ENCODE results near the gene SNRNP35.
"Not testable (repeated sequence)": the region's sequence is repeated elsewhere in the genome, so short reads cannot be mapped to it uniquely, and the experiment has no call there.

SNRNP35 gene

GRCh38 chr12:123488539-123489230, 30.7 kb downstream of the SNRNP35 start:
- no peak for DNase-seq (ENCODE audit: low read depth in 2 of 2)

DNA sequence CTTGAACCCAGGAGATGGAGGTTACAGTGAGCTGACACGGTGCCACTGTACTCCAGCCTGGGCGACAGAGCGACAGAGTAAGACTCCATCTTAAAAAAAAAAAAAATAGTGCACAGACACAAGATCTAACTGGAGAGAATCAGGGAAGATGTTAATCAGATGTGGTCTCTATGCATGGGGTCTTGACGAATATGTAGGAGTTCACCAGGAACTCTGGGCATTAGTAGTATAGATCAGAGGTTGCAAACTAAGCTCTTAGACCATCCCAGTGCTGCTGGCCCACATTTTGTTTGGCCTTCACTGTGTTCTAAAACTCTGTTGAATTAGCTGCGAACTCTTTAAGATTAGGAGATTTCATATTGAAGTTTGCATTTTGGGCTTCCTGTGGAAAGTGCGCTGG, 31.6 kb downstream of the SNRNP35 start:
- no peak for DNase-seq (ENCODE audit: low read depth in 2 of 2)

DNA sequence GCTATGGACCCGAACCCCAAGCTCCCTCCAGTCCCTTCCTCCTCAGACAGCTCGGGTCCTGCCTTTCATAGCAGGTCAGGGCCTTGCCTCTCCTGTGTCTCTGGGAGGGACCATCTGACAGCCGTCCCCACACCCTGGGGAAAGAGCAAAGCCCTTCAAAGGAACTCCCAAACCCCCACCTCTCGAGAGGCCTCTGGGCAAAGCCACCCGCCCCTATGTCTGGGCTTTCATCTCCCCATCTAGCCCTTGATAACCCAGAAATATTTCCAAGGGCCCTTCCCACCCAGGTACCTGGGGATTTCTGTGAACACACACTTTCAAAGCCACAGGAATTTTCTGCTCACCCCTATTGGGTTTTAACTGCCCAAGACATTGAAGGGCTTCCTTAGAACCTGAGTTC, 32.1 kb downstream of the SNRNP35 start:
- DNase-seq (ENCODE audit: low read depth in 2 of 2) = no peak

- no peak for DNase-seq (ENCODE audit: low read depth in 2 of 2)
Observed at GRCh38 chr12:123491056-123491455, 33.1 kb downstream of the SNRNP35 start.

DNA sequence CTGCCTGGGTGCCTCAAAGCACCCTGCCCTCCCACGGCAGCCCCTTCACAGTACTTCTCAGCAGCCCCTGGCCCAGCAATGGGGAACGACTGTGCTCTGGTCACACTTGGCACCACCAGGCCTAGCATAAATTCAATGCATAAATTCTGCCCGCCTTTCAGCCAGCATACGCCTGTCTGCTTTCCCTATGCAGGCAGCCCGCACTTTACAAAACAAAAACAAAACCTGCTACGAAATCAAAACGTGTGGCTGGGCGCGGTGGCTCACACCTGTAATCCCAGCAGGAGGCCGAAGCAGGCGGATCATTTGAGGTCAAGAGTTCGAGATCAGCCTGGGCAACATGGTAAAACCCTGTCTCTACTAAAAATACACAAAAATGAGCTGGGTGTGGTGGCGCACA, 33.5 kb downstream of the SNRNP35 start:
- no peak for DNase-seq (ENCODE audit: low read depth in 2 of 2)

GRCh38 chr12:123492339-123493039, 34.5 kb downstream of the SNRNP35 start:
- not testable (repeated sequence) for DNase-seq (ENCODE audit: low read depth in 2 of 2)

DNA sequence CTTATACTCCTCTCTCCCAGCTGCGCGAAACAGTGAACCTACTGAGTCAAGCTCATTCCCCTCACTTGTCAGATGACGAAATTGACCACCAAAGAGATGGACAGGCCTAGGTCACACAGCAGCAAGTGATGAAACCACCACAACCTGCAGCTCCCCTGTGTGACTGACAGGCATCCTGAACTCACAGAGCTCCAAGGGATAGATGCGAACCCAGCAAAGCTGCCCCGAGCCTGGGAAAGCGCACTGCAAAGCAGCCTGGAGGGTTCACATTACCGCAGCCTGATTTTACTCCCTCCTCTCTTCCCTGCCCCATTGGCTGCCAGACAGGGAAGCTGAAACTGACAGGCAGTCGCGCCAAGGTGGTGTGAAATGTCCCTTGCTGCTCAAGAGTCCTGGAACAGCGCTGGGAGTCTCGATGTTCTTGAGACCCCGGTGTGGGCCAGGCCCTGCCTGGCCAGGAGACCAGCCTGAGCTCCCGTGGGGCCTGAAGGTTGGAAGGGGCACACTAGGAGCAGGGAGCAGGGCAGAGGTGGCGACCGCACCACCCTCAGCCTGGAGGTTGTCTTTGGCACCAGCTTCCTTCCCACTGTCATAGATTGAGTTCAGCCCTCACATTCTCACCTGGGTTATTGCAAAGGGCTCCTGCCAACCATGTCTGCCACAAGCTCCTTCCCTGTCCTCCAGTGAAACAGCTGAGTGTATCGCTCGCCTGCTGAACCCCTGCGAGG, 36.3 kb downstream of the SNRNP35 start:
- DNase-seq (ENCODE audit: low read depth in 2 of 2) = no peak

- no peak for DNase-seq (ENCODE audit: low read depth in 2 of 2)
Observed at GRCh38 chr12:123497065-123497464, 39.1 kb downstream of the SNRNP35 start.

- no peak for DNase-seq (ENCODE audit: low read depth in 2 of 2)
Observed at GRCh38 chr12:123498126-123498825, 40.3 kb downstream of the SNRNP35 start.

GRCh38 chr12:123499332-123499731, 41.4 kb downstream of the SNRNP35 start:
- no peak for DNase-seq (ENCODE audit: low read depth in 2 of 2)

DNA sequence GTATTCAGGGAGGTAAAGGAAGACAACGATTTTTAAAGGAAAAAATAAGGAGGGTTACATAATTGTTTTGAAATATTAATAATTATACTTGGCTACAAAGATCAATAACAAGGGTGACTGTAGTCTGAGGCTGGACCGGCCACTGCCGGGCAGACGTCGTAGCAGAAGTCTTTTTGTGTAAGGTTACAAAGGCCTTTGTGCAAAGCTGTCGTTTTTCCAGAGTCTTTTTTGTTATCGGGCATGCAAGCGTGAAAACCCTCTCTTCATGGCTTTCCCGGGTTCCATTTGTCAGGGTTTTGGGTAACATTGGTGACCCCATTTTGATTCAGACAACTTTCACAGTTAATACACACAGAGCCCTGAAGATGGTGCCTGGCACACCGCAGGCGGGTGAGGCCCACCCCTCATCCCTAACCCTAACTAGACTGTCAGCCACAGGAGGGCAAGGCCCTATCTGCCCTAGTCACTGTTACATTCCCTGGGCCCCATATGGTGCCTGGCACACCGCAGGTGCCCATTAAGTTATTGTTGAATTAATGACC, 44.3 kb downstream of the SNRNP35 start:
- DNase-seq (ENCODE audit: low read depth in 2 of 2) = no peak

GRCh38 chr12:123506059-123506842, 48.3 kb downstream of the SNRNP35 start:
- DNase-seq (ENCODE audit: low read depth in 2 of 2) = no peak

DNA sequence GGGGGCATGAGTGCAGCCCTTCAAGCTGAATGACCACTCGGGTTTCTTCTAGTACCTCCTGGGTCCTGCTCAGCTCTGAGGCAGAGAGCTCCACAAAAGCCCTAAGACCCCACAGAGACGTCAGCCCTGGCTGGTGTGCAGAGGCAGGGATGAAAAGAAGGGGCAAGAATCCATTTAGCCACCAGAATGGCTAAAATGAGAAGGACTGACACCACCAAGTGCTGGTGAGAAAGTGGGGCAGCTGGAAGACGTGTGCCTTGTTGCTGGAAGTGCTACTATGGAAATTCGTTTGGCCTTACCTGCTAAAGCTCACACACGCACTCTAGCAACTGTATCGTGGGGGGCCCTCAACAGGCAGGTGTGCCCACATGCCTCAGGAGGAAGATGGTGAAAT, 48.9 kb downstream of the SNRNP35 start:
- no peak for DNase-seq (ENCODE audit: low read depth in 2 of 2)

DNA sequence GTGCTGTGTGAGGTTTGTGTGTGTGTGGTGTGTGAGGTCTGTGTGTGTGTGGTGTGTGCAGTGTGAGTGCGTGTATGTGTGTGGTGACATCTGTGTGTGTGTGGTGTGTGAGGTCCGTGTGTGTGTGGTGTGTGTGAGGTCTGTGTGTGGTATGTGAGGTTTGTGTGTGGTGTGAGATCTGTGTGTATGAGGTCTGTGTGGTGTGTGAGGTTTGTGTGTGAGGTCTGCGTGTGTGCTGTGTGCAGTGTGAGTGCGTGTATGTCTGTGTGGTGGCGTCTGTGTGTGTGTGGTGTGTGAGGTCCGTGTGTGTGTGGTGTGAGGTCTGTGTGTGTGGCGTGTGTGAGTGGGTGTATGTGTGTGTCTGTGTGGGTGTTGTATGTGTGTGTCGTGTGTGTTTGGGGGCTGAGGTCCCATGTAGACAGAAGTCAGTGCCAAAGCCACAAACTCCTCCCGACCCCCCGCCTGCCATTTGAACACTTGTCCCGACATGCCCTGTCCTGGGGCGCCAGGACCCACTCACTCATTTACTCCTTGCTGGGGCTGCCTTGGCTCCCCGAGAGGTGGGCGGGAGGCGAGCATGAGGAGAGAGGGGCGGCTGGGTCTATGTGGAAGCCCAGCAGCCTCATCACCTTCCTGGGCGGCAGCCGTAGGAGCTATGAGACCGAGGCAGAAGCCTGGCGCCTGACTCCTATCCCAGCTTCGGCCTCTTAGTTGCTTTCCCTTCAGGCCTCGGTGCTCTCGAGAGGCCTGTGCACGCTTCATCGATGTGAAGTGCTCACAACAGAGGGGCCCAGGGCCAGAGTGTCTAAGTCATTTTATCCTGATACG, 55.1 kb downstream of the SNRNP35 start:
- DNase-seq (ENCODE audit: low read depth in 2 of 2) = no peak

DNA sequence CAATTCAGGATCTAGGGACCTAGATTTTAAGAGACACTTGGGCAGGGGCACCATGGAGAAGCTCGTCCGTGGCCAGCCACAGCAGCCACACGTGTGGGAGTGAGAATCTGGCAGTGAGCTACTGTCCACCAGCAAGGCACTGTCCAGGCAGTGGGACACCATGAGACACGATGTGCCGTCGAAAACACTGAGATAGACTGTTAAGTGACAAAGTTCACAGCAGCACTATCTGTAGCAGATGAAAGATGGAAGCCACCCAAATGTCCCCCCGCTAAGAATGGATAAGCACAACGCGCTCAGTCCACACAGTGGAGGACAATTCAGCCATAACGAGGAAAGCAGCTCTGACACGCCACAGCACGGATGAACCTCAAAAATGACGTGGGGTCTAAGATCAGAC, 55.9 kb downstream of the SNRNP35 start:
- DNase-seq (ENCODE audit: low read depth in 2 of 2) = no peak

DNA sequence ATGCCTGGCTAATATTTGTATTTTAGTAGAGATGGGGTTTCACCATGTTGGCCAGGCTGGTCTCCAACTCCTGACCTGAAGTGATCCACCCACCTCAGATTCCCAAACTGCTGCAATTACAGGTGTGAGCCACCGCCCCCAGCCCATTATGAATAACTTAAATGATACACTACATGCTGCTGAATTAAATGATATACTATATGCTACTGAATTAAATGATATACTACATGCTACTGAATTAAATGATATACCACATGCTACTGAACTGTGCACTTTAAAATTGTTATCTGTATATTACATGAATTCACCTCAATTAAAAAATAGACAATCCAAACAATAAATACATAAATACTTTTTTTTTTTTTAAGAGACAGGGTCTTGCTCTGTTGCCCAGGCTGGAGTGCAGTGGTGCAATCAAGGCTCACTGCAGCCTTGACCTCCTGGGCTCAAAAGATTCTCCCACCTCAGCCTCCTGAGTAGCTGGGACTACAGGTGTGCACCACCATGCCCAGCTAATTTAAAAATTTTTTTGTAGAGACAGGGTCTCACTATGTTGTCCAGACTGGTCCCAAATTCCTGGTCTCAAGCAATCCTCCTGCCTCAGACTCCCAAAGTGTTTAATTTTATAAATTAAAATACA, 56.8 kb downstream of the SNRNP35 start:
- not testable (repeated sequence) for DNase-seq (ENCODE audit: low read depth in 2 of 2)

- no peak for DNase-seq (ENCODE audit: low read depth in 2 of 2)
Observed at GRCh38 chr12:123516216-123516780, 58.4 kb downstream of the SNRNP35 start.
